GM20431 (cell line): ENCODE results near the gene STRBP.

Experiments used
- in situ Hi-C: fragments of 300-500 bp; cut with MseI, MboI; formaldehyde crosslinking; loops from one replicate; pipeline ENCODE4 v1.15.0; 2020; ENCODE audit warnings: low sequenced_read_pairs; ENCODE audit not compliant: unreplicated experiment

STRBP gene

GRCh38 chr9:123251741-123252140, 16.6 kb downstream of the STRBP start:
- in situ Hi-C loops = no loop called here

GRCh38 chr9:123251324-123251723, 17.1 kb downstream of the STRBP start:
- in situ Hi-C loops = no loop called here

GRCh38 chr9:123250504-123250903, 17.9 kb downstream of the STRBP start:
- in situ Hi-C loops = no loop called here

- in situ Hi-C loops = loop anchor here (25.0 kb wide), 1 partner anchor 88 kb away; no protein-coding TSS in a partner anchor
These were observed 19.2 kb downstream of the STRBP start for GRCh38 chr9:123249162-123249561.

GRCh38 chr9:123248630-123249029, 19.8 kb downstream of the STRBP start:
- in situ Hi-C loops = loop anchor here (25.0 kb wide), 1 partner anchor 89 kb away; no protein-coding TSS in a partner anchor

GRCh38 chr9:123246534-123246933, 21.9 kb downstream of the STRBP start:
- in situ Hi-C loops = loop anchor here (25.0 kb wide), 1 partner anchor 91 kb away; no protein-coding TSS in a partner anchor

- in situ Hi-C loops = loop anchor here (25.0 kb wide), 1 partner anchor 98 kb away; no protein-coding TSS in a partner anchor
These were observed 28.7 kb downstream of the STRBP start for GRCh38 chr9:123239726-123240125.

- in situ Hi-C loops = loop anchor here (25.0 kb wide), 1 partner anchor 99 kb away; no protein-coding TSS in a partner anchor
These were observed 30.0 kb downstream of the STRBP start for GRCh38 chr9:123238365-123238764.

- in situ Hi-C loops = loop anchor here (25.0 kb wide), 1 partner anchor 100 kb away; no protein-coding TSS in a partner anchor
These were observed 31.2 kb downstream of the STRBP start for GRCh38 chr9:123237220-123237619.

GRCh38 chr9:123235448-123235847, 32.9 kb downstream of the STRBP start:
- in situ Hi-C loops = loop anchor here (25.0 kb wide), 1 partner anchor 102 kb away; no protein-coding TSS in a partner anchor

- in situ Hi-C loops = loop anchor here (25.0 kb wide), 1 partner anchor 102 kb away; no protein-coding TSS in a partner anchor
These were observed 33.5 kb downstream of the STRBP start for GRCh38 chr9:123234853-123235252.

- in situ Hi-C loops = loop anchor here (25.0 kb wide), 1 partner anchor 105 kb away; no protein-coding TSS in a partner anchor
These were observed 36.1 kb downstream of the STRBP start for GRCh38 chr9:123232332-123232731.

GRCh38 chr9:123231421-123231820, 37.0 kb downstream of the STRBP start:
- in situ Hi-C loops = loop anchor here (25.0 kb wide), 1 partner anchor 106 kb away; no protein-coding TSS in a partner anchor

- in situ Hi-C loops = loop anchor here (25.0 kb wide), 1 partner anchor 108 kb away; no protein-coding TSS in a partner anchor
These were observed 39.4 kb downstream of the STRBP start for GRCh38 chr9:123228967-123229366.

GRCh38 chr9:123225995-123226394, 42.4 kb downstream of the STRBP start:
- in situ Hi-C loops = loop anchor here (25.0 kb wide), 1 partner anchor 111 kb away; no protein-coding TSS in a partner anchor

- in situ Hi-C loops = loop anchor here (25.0 kb wide), 1 partner anchor 112 kb away; no protein-coding TSS in a partner anchor
These were observed 43.0 kb downstream of the STRBP start for GRCh38 chr9:123225374-123225813.

- in situ Hi-C loops = no loop called here
These were observed 48.3 kb downstream of the STRBP start for GRCh38 chr9:123220127-123220526.

- in situ Hi-C loops = no loop called here
These were observed 49.6 kb downstream of the STRBP start for GRCh38 chr9:123218831-123219230.

GRCh38 chr9:123217128-123217654, 51.2 kb downstream of the STRBP start:
- in situ Hi-C loops = no loop called here

- in situ Hi-C loops = no loop called here
These were observed 52.1 kb downstream of the STRBP start for GRCh38 chr9:123216251-123216797.

GRCh38 chr9:123211081-123211480, 57.3 kb downstream of the STRBP start:
- in situ Hi-C loops = no loop called here
